Left lobe of liver (tissue), 2 donors: ENCODE measurements around the gene NOS1. TPM values are rescaled to one million over a fixed set of nuclear protein-coding genes. Genes with fewer than 3 reads are reported as not detected.
A peak's percentile ranks its signal among the peaks of the same experiment; 100 is the strongest.
"Not testable (repeated sequence)": the region's sequence is repeated elsewhere in the genome, so short reads cannot be mapped to it uniquely, and the experiment has no call there.

Experiments used
- ATAC-seq: fragments of 200-7000 bp; cut with Tn5 transposase; one replicate; pipeline ENCODE4 v1.9.1; 2020; ENCODE audit warnings: mild to moderate bottlenecking, moderate library complexity
- DNase-seq: peaks from one replicate; pipeline ENCODE4 v3.0.0-alpha.2; 2020; ENCODE audit warnings: low spot score
- total RNA-seq: library from RNA; stranded (reverse); gene quantifications from one replicate; pipeline ENCODE4 v1.2.1, GENCODE V29; 2021
- donor health status: DM: no; HTN: no; CAD: no; lungs with moderate emphysema.
- donor health status: DM: no; HTN: yes; CAD: no.

NOS1 gene
- total RNA-seq, 1 donor from 2014 or later = 0.08 TPM

DNA sequence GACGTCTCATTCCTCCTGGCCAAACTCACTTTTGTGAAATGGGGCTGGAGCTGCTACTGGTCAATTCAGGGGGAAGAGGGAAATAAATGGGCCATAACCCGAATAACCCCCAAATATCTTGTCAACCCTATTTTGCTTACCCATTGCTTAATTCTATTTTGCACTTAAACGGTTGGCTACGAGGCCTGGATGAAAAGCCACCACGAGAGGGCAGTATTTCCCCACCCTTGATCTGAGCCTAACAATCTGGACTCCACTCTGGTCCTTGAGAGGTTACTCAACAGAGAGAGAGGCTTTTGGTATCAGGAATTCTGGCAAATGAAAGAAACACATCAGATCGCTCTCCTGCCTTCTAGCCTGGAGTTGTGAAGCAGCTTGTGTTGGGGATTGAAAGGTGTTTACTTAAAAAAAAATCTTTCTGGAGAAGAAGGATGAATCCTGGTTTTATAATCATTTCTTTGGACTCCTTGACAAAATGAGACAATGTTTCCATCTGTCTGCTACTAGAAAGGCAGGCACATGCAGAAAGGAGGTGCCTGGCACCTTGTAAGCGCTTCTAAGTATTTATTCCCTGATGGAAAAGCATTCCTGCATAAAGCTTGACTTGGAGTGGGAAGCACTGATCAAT, 148.7 kb downstream of the NOS1 start:
- DNase-seq = peak; percentile 68
- ATAC-seq = peak; percentile 94

DNA sequence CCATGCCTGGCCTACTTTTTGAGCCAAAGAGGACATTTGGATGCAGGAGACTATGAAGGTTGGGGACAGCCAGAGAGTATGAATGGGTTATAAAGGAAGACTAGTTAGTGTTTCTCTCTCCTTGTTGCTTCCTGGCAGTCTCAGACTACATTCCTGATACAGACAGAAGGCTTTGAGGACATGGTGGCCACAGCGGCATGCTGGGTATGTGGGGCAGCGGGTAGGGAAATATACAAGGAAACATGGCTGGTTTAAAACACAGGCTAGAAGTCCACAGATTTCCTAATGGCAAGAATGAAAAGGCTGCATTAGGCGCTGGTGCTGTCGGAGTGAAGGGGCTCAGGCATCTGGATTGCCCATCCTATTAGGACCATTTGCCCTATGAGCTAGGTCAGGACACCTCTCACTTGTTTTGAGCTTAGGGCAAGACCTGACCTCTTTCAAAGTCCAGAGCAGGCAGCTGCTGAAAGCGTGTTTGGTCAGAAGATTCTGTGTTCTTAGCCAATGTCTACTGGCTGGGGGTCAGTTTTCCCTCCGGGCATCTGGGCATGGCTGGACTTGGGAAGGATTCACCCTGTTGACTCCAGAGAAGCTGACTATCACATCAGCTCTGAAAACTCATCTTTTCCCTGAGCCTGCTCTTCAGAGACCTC, 151.0 kb downstream of the NOS1 start:
- ATAC-seq (peak; percentile 73), DNase-seq (peak; percentile 71)

DNA sequence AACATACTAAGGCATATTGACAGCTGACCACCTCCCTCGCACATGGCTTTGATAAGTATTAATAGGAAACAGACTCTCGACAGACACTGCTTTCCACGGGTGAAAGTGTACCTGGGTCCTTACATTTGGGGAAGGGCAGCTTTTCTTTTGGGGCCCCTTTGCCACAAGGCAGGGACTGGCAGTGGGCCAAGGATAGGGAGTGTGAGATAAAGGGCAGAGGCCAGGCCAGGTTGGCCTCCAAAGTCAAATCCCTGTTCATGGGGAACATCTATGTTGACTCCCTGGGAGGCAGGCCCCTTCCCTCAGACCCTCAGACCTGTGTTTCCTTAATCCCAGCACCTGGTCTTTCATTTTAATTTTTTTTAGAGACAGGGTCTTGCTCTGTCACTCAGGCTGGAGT, 151.8 kb downstream of the NOS1 start:
- ATAC-seq = no peak
- no peak for DNase-seq

DNA sequence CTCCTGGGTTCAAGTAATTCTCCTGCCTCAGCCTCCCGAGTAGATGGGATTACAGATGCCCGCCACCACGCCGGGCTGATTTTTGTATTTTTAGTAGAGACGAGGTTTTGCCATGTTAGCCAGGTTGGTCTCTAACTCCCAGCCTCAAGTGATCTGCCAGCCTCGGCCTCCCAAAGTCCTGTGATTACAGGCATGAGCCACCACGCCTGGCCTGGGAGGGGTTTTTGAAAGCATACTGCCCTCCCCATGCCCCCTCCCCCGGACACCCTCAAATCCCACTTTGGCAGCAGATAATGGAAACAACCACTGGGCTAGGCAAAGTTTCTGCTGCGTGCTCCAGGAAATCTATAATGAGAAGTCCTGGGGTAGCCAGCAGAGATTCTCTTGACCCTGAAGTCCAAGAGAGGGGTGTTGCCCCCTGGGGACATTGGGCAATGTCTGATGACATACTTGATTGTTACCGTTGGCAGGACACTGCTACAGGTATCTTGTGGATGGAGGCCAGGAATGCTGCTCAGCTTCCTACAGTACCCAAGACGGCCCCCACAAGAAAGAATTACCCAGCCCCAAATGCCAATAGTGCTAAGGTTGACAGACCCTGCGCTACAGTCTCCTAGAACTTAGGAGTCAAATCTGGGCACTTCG, 152.5 kb downstream of the NOS1 start:
- ATAC-seq (no peak), DNase-seq (no peak)

DNA sequence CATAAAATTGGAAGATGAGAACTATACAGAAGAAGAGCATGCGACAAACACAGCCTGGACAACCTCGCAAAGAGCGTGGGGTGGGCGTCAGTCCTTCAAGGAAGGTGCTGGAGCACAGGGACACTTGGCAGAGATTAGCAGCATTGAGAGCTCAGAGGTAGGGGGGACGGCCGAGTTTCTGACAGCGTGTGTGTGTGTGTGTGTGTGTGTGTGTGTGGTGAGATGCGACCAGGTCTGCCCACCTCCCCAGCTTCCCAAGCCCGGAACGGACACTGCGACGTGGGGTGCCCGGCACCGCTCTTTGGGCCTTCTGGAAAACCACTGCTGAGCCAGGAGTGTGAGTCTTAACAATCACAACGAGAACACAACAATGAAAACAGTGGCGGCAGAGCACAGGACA, 153.2 kb downstream of the NOS1 start:
- no peak for ATAC-seq

DNA sequence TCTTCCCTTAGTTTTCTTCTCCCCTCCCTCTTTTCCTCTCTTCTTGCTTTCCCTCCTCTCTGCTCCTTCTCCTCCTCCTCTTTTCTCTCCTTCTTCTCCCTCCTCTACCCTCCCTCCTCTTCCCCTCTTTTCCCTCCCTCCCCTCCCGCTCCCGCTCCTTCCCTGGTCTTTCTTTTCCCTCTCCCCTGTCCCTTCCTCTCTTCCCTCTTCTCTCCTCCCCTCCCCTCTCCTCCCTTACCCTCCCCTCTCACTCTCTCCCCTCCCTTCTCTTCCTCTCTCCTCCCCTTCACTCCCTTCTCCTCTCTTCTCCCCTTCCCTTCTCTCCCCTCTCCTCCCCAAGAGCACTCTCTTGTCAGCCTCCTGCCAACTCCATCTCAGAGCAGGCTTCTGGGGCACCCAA, 153.8 kb downstream of the NOS1 start:
- ATAC-seq (no peak), DNase-seq (no peak)

More for the DNA sequence above, 153.2 kb downstream of the NOS1 start:
- DNase-seq = no peak

DNA sequence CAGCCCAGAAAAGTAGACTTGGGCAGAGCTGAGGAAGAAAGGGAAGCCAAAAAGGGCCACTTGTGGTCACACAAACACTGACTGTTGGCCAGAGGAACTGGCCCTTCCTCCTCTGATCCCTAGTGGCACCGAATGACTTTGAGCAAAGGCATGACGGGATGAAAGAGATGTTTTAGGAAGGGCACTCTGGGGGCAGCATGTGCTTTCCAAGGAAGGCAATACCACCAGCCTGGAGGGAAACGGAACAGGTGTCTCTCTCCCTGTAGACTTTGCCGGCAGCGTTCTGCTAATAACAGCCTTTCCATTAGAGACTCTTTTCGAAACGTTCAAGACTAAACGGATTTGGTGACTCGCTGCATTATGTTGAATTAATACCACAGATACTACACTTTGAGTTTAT, 158.9 kb downstream of the NOS1 start:
- no peak for DNase-seq
- no peak for ATAC-seq

DNA sequence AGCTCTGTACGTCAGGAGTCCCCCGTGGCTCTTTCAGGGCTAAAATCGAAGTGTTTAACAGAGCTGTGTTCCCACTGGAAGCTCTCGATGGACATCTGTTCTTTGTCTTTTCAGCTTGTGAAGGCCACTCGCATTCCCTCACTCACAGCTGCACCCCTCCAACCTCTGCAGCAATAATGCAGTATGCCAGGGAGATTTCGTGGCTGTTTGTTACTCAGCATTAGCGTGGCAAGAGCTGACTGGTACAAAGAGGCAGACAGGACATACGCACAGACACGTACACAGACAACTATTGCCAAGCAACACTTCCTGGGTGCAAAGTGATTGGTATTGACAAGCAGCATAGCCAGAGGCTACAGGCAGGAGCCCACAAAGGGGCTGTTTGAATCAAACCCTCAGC, 159.4 kb downstream of the NOS1 start:
- no peak for ATAC-seq

DNA sequence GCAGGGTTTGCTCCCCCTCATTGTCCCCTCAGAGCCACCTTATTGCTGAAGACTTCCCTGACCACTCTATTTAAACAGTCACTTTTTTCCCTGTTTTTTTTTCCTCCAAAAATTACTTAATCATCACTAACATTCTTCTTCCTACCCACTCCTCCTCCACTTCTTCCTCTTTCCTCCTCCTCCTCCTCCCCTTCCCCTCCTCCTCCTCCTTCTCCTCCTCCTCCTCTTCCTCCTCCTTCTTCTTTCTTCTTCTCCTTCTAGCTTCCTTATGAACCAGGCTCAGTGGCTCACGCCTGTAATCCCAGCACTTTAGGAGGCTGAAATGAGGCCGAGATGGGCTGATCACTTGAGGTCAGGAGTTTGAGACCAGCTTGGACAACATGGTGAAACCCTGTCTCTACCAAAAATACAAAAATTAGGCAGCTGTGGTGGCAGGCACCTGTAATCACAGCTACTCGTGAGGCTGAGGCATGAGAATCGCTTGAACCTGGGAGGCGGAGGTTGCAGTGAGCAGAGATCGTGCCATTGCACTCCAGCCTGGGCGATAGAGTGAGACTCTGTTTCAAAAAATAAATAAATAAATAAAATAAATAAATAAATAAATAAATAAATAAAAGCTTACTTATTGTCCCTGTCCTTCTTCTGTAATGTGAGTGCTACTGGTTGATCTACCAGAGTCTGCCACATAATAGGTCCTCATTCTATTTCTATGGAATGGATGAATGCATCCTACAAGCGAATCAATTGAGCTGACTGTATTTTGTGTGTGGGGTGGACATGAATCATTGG, 161.3 kb downstream of the NOS1 start:
- ATAC-seq, DNase-seq: not testable (repeated sequence)

More for the DNA sequence above, 159.4 kb downstream of the NOS1 start:
- DNase-seq = no peak

DNA sequence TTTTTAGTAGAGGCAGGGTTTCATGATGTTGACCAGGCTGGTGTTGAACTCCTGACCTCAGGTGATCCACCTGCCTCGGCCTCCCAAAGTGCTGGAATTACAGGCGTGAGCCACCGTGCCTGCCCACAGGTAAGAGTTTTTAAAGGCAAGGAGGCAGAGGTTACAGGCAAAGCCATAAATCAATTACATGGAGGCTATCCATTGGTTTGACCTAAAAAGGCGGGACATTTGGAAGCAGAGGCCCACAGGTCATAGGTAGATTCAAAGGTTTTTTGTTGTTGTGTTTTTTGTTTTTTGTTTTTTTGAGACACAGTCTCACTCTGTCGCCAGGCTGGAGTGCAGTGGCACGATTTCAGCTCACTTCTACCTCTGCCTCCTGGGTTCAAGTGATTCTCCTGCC, 165.1 kb downstream of the NOS1 start:
- not testable (repeated sequence) for ATAC-seq, DNase-seq

DNA sequence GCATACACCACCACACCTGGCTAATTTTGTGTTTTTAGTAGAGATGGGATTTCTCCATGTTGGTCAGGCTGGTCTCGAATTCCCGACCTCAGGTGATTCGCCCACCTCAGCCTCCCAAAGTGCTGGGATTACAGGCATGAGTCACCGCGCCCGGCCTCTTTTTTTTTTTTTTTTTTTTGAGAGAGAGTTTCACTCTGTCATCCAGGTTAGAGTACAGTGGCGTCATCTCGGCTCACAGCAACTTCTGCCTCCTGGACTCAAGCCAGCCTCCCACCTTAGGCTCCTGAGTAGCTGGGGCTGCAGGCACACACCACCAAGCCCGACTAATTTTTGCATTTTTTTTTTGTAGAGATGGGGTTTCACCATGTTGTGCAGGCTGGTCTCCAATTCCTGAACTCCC, 166.4 kb downstream of the NOS1 start:
- ATAC-seq, DNase-seq: not testable (repeated sequence)

DNA sequence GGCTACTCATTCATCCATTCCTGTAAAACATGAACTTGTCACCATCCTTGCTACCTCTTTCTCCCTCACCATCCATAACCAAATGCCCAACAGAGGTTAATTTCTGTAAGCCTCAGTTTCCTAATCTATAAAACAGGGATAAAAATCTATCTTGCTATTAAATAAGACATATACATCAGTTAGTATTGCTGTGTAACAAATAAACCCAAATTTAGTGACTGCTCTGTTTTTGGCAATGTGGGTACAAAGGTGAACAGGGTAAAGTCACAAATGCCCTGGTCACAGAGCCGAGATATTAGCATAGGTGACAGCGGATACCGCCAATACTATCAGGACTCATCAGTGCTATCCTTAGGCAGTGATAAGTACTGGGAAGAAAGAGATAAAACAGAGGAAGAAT, 167.5 kb downstream of the NOS1 start:
- no peak for DNase-seq
- ATAC-seq = no peak

DNA sequence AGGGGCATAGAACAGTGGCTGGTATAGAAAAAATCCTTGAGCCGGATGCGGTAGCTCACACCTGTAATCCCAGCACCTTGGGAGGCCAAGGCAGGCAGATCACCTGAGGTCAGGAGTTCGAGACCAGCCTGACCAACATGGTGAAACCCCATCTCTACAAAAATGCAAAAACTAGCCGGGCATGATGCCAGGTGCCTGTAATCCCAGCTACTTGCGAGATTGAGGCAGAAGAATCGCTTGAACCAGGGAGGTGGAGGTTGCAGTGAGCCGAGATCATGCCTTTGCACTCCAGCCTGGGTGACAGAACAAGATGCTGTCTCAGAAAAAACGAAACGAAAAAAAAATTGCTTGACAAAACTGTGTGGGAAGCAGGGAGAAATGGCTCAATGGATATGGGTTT, 168.8 kb downstream of the NOS1 start:
- not testable (repeated sequence) for DNase-seq, ATAC-seq

DNA sequence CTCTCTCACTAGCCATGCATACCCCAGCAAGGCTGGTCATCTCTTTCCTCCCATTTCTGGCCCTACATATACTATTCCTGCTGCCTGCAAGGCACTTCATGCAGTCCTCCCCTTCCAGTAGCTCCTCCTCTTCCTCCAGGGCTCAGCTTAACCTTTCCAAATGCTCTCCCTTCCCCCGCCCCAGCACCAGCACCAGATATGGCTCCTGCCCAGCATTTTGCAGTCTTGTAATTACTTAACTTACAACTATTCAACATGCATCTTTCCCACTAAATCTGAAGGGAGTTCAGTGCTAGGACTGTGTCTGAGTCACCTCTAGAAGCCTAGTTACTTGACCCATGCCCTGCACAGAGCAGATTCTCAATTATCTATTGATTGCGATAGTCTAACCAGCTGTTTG, 169.4 kb downstream of the NOS1 start:
- ATAC-seq (no peak), DNase-seq (no peak)

DNA sequence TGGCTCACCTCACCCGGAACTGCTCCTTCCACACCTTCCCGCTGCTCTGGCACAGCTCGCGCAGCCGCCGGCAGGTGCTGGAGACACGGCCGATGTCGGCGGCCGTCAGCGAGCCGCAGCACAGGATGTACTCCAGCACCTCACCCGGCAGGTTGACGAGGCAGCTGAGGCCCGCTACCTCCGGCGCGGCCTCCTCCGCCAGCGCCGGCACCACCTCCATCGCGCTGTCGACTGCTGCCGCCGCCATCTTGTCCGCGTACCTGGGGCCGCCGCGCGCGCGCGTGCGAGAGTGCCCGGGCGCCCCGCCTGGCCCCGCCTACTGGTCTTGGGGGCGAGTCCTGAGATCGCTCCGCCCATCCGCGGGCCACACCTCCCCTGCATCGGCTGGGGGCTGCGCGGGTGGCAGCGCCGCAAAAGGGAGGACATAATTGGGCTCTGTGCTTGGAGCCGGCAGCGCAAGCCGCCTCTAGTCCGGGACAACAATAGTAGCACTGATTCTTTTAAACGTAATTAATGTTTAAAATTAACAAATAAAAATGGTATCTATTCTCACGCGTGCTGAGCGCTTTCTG, 171.1 kb downstream of the NOS1 start, which contains the start of gene FBXO21:
FBXO21 (minus strand) TSS at position 261 of the 572 bp plus-strand sequence; CDS start at position 247, 14 bp downstream.
- peak; percentile 92 for DNase-seq
- ATAC-seq = peak; percentile 96

DNA sequence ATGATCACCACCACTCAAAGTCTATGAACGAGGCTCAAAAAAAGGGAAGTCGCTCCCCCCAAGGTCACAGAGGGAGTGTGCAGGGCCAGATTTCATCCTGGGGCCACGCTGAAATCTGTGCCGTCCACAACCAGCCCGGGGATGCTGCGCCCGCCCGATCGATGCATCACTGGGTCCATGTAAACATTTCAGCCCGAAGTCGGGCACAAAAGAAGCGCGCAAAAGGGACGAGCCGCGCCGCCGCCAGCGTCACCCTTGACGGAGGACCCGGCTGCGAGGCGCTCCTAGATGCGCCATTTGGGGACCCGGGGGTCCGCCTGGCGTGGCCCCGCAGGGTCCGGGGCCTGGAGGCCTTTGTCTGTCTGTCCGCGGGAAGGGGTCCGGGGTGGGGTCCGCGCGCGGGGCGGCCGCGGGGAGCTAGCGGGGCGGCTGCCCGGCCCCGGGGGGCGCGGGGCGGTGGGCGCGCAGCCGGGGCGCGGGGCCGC, 171.7 kb downstream of the NOS1 start:
- ATAC-seq (peak; percentile 58), DNase-seq (peak; percentile 66)

DNA sequence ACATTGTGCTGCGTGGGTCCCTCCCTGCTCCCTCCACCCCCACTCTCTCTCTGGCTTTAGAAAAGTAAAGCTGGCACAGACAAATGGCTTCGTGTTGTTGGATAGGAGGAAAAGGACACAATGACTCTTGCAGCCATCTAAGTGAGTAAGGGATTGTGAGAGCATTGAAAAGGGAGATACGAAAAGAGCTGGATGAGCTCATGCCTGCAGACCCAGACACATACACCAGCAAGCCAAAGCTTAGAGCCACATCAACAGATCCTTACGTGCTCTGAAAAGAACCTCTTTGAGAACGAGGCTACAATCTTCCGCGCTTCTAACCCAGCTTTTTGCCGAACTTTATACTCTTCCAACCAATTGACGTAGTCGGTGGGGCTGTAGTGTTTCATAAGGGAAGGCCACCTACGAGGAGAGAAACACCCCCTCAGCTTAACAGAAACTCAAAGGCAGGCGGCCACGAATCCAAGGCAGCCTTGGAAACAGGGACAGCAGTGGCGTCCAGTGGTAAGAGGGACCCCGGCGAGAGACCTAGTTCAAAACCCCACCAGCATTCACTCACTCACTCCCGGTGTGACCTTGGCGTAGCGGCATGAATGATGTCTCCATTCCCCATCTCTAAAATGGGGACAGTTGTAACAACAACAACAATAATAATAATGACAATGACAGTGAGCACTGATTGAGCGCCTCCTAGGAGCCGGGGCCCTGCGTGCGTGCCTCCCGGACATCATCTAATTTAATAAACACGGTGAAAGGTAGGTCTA, 172.3 kb downstream of the NOS1 start:
- ATAC-seq (peak; percentile 18), DNase-seq (no peak)

DNA sequence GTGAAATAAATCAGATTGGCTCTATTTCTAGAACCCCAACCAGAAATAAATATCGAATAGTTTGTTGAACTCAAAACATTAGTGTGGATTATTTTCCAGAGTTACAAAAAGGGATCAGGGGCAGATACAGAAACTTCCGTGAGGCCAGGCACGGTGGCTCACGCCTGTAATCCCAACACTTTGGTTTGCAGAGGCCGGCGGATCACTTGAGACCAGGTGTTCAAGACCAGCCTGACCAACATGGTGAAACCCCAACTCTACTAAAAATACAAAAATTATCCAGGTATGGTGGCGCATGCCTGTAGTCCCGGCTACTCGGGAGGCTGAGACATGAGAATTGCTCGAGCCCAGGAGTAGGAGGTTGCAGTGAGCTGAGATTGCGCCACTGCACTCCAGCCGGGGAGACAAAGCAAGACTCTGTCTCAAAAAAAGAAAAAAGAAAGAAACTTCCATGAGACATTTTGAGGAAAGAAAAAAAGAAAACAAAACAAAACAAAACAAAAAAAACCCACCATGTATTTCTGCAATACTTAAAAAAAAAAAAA, 173.2 kb downstream of the NOS1 start:
- DNase-seq = no peak
- no peak for ATAC-seq

DNA sequence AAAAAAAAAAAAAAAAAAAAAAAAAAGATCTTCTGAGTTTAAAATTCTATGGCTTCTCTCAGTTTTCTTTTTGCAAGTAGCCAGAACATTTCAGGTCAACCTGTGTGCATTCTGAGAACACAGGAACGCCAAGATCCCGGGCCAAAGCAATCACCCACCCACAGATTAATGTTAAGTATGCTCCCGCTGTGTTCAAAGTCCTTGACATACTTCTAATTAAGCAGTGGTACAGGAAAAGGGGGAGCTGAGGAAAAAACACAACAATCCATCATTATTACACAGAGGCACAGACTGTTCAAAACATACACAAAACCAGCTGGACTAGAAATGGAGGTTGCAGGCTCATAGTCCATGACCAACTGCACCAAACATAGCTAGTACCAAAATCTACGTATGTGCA, 174.0 kb downstream of the NOS1 start:
- DNase-seq (no peak), ATAC-seq (peak; percentile 23)

DNA sequence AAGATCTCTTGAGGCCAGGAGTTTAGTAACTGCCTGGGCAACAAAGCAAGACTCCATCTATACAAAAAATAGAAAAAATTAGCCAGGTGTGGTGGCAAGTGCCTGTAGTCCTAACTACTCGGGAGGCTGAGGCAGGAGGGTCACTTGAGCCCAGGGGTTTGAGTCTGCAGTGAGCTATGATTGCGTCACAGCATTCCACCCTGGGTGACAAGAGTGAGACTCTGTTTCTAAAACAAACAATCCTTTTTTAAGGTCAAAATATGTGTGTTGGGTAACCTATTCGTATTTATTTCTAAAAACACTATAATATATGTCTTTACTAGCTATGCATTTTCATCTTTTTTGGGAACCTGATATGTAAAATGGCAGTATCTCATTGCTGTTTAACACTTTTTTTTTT, 178.6 kb downstream of the NOS1 start:
- ATAC-seq (no peak), DNase-seq (no peak)
